BLaER1 (cell line): ENCODE results near the gene MUS81.

ENCODE experiments used
- H3K27ac ChIP-seq: shearing (Covaris generic); formaldehyde crosslinking; 2 replicates; pipeline ENCODE4 v1.8.1; 2022
- H3K27me3 ChIP-seq: shearing (Covaris generic); formaldehyde crosslinking; 2 replicates; pipeline ENCODE4 v1.8.1; 2022
- H3K36me3 ChIP-seq: shearing (Covaris generic); formaldehyde crosslinking; 2 replicates; pipeline ENCODE4 v1.8.1; 2022
- H3K4me1 ChIP-seq: shearing (Covaris generic); formaldehyde crosslinking; 2 replicates; pipeline ENCODE4 v1.8.1; 2022
- H3K4me2 ChIP-seq: shearing (Covaris generic); formaldehyde crosslinking; 2 replicates; pipeline ENCODE4 v1.8.1; 2022
- H3K4me3 ChIP-seq: shearing (Covaris generic); formaldehyde crosslinking; 2 replicates; pipeline ENCODE4 v1.8.1; 2022
- H3K9ac ChIP-seq: shearing (Covaris generic); formaldehyde crosslinking; 2 replicates; pipeline ENCODE4 v1.8.1; 2022
- H3K9me3 ChIP-seq: shearing (Covaris generic); formaldehyde crosslinking; 2 replicates; pipeline ENCODE4 v1.8.1; 2022
- H4K20me1 ChIP-seq: shearing (Covaris generic); formaldehyde crosslinking; 2 replicates; pipeline ENCODE4 v1.8.1; 2022
- Cebpa-rat ChIP-seq: shearing (Covaris generic); IDR thresholded peaks from 2 replicates; pipeline ENCODE4 v1.8.1; 2022

Gene MUS81

DNA sequence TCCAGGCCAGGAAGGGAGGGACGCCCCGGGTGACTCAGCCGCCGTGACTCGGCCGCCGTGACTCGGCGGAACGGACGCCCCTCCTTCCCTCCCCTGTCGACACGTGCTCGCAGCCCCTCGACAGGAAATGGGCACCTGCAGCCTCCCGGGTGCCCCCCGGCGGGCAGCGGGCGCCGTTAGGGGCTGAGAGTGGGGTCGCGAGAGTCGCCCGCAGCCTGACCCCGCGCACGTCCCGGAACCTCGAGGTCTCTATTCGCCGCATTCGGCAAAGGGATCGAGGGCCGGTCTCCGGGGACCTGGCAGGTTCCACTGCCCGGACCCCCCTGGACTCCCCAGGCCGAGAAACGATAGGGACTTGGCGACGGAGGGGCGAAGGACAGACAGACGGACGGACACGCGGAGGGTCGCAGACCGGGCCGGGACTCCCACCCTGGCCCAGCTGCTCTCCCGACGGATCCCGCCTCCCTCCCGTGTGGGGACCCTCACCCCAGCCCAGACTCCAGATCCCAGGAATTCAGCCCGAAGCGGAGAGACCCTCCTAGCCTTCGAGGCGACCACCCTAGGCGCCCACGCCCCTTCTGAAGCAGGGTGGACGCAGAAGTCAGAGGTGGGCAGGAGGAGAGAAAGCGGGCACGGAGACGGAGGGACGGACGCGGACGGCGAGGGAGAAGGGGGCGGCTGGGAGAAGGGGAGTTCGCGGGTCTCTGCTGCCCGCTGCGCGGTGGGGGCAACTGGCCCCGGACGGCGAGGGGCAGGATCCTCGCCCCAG is 39.3 kb downstream of the MUS81 start:
- peaks cover 48% of the 10 kb centered on the region for H3K4me1 ChIP-seq
- peak overlapping the region; percentile 95 for H3K4me2 ChIP-seq
- no peaks in the 10 kb centered on the region for H4K20me1 ChIP-seq
- peak overlapping the region; percentile 63 for H3K27ac ChIP-seq
- H3K36me3 ChIP-seq, result no peaks in the 10 kb centered on the region
- H3K9me3 ChIP-seq, result no peaks in the 10 kb centered on the region
- H3K4me3 ChIP-seq, result peak overlapping the region; percentile 73
- H3K9ac ChIP-seq, result peak overlapping the region; percentile 78
- TF ChIP-seq Cebpa-rat, result no peak
- H3K27me3 ChIP-seq, result peaks cover 61% of the 10 kb centered on the region

DNA sequence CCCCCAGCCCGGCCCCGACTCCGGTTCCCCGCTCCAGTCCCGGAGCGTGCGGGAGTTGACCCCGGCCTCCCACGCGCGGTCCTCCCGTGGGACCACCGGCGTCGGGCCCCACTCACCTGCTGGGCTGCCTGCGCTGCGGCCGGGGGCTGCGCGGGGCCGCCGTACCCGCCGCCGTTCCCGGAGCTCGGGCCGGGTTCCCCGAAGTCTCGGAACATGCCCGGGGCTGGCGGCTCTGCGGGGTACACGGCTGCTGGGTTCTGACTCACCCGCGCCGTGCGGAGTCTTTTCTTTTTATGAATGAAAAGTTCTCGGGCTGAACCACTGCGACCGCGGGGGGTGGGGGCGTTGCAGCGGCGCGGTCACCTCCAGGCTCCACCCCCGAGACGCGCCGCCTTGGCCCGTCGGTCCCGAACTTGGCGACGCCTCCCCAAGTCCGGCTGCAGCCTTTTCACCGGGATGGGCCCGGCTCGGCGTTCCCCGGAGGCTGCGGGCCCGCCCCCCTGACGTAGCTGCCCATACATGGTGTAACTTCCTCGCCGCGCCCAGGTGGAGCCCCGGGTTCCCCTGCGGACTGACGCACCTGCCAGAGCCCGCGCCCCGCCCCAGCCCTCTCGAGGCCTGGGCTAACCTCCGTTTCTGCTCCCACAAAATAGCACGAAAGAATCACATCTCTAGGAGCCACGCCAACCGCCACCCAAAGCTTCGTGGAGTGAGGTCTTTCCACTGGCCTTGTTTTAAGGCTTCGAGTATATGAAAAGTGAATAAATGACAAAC is 40.1 kb downstream of the MUS81 start, which contains the start of gene FOSL1:
Gene FOSL1 (minus strand): TSS at position 264 of the 774 bp plus-strand sequence. CDS start 49 bp downstream, at position 215.
- peak within 1 kb of the TSS; percentile 95 for H3K4me2 ChIP-seq
- H3K4me3 ChIP-seq, result peak within 1 kb of the TSS; percentile 73
- TF ChIP-seq Cebpa-rat, result no peak
- H3K9ac ChIP-seq, result peak within 1 kb of the TSS; percentile 78
- peaks cover 42% of the 10 kb centered on the region for H3K4me1 ChIP-seq
- peak within 1 kb of the TSS; percentile 63 for H3K27ac ChIP-seq
- H3K9me3 ChIP-seq, result no peaks in the 10 kb centered on the region
- H4K20me1 ChIP-seq, result no peaks in the 10 kb centered on the region
- peaks cover 61% of the 10 kb centered on the region for H3K27me3 ChIP-seq
- no peaks in the 10 kb centered on the region for H3K36me3 ChIP-seq

DNA sequence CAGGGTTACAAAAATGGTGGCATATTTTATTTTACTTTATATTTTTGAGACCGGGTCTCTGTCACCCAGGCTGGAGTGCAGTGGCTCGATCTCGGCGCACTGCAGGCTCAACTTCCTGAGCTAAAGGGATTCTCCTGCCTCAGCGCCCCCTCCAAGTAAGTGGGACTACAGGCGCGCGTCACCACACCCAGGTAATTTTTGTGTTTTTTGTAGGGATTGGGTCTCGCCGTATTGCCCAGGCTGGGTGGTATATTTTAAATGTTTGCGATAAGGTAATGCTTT is 40.6 kb downstream of the MUS81 start:
- no peaks in the 10 kb centered on the region for H3K9me3 ChIP-seq
- no peak overlapping the region for H3K27ac ChIP-seq
- H3K4me1 ChIP-seq, result peaks cover 42% of the 10 kb centered on the region
- no peaks in the 10 kb centered on the region for H3K36me3 ChIP-seq
- H3K27me3 ChIP-seq, result peaks cover 61% of the 10 kb centered on the region
- H3K9ac ChIP-seq, result no peak overlapping the region
- H3K4me2 ChIP-seq, result peak overlapping the region; percentile 95
- H4K20me1 ChIP-seq, result no peaks in the 10 kb centered on the region
- H3K4me3 ChIP-seq, result peak overlapping the region; percentile 73; the same call in 1 of the 2 replicates
- TF ChIP-seq Cebpa-rat, result no peak

DNA sequence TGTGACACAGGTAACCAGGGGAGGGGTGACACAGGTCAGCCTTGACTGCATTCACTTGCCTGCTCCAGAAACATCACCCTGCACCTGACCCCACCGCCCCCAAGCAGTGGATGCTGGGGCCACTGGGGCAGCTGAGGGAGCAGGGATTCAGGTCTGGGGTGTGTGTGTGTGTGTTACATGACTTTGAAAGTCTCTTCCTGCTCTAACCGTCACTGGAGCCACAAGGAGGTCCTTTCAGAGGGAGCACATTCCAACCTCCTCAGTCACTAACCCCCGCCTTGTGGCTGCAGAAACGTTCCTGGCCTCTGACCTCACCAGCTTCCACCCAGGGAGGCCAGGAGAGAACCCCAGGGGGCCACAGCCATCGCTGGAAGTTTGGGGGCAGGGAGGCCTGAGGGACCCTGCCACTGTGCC is 42.8 kb downstream of the MUS81 start:
- no peaks in the 10 kb centered on the region for H3K36me3 ChIP-seq
- H4K20me1 ChIP-seq, result no peaks in the 10 kb centered on the region
- H3K4me3 ChIP-seq, result no peak overlapping the region
- H3K4me2 ChIP-seq, result peak overlapping the region; percentile 72
- H3K4me1 ChIP-seq, result peaks cover 42% of the 10 kb centered on the region
- no peaks in the 10 kb centered on the region for H3K9me3 ChIP-seq
- 0 out of 2 replicates have a peak overlapping the region, but pooled peaks have one; percentile 5 for H3K9ac ChIP-seq
- peaks cover 42% of the 10 kb centered on the region for H3K27me3 ChIP-seq
- no peak for TF ChIP-seq Cebpa-rat
- peak overlapping the region; percentile 43; the same call in 1 of the 2 replicates for H3K27ac ChIP-seq

DNA sequence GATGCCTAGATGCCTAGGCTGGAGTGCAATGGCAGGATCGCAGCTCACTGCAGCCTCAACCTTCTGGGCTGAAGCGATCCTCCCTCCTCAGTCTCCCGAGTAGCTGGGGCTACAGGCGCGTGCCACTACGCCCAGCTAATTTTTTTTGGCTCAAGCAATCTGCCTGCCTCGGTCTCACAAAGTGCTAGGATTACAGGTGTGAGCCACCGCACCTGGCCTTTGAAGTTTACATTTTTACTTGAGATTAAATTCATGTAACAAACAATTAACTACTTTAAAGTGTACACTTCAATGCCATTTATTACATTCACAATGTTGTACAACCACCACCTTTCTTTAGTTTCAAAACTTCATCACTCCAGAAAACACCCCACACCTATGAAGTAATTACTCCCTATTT is 43.5 kb downstream of the MUS81 start:
- Histone ChIP-seq H3K27ac (no peak overlapping the region), H3K4me2 (peak overlapping the region; percentile 72; the same call in 1 of the 2 replicates), H3K4me1 (peaks cover 39% of the 10 kb centered on the region)

DNA sequence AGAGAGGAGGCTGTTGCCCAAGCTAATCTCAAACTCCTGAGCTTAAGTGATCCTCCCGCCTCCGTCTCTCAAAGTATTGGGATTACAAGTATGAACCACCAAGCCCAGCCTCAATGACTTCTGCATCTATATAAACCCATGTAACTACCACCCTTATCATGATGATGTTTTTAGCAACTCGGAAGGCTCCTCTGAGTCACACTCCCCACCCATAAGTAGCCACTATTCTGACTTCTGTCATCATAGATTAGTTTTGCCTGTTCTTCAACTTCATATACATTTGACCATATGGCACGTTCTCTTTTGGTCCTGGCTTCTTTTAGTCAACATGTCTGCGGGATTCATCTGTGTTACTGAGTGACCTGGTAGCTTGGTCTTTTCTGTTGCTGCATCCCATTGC is 46.4 kb downstream of the MUS81 start:
- peaks cover 33% of the 10 kb centered on the region for H3K4me1 ChIP-seq
- peaks cover 7% of the 10 kb centered on the region for H3K27me3 ChIP-seq
- H3K4me2 ChIP-seq, result no peak overlapping the region
- TF ChIP-seq Cebpa-rat, result no peak
- H3K9me3 ChIP-seq, result no peaks in the 10 kb centered on the region
- no peaks in the 10 kb centered on the region for H4K20me1 ChIP-seq
- H3K9ac ChIP-seq, result no peak overlapping the region
- H3K36me3 ChIP-seq, result no peaks in the 10 kb centered on the region
- H3K27ac ChIP-seq, result no peak overlapping the region
- no peak overlapping the region for H3K4me3 ChIP-seq

More for the DNA sequence above, 43.5 kb downstream of the MUS81 start:
- no peak for TF ChIP-seq Cebpa-rat
- no peaks in the 10 kb centered on the region for H3K36me3 ChIP-seq
- H3K4me3 ChIP-seq, result no peak overlapping the region
- H3K9me3 ChIP-seq, result no peaks in the 10 kb centered on the region
- no peak overlapping the region for H3K9ac ChIP-seq
- no peaks in the 10 kb centered on the region for H4K20me1 ChIP-seq
- H3K27me3 ChIP-seq, result peaks cover 36% of the 10 kb centered on the region

DNA sequence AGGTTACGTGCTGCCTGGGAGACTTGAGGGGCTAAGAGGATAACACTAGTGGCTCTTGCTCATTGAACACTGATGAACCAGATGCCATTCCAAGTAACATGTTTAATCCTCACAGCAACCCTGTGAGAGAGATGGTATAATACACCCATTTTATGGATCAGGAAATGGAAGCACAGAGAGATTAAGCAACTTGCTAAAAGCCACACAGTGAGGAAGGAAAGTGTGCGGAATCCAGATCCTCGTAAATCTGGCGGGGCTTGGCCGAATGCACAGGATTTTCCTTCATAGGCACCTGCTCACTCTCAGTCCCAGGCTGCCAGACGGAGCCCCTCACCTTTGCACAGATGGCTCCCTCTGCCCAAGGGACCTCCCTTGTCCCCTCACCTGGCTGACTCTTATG is 47.6 kb downstream of the MUS81 start:
- Histone ChIP-seq H4K20me1 (no peaks in the 10 kb centered on the region), H3K4me2 (no peak overlapping the region), H3K9me3 (no peaks in the 10 kb centered on the region), H3K9ac (no peak overlapping the region), H3K4me1 (peaks cover 40% of the 10 kb centered on the region), H3K27ac (no peak overlapping the region), H3K4me3 (no peak overlapping the region), H3K27me3 (no peaks in the 10 kb centered on the region), H3K36me3 (no peaks in the 10 kb centered on the region)
- no peak for TF ChIP-seq Cebpa-rat

DNA sequence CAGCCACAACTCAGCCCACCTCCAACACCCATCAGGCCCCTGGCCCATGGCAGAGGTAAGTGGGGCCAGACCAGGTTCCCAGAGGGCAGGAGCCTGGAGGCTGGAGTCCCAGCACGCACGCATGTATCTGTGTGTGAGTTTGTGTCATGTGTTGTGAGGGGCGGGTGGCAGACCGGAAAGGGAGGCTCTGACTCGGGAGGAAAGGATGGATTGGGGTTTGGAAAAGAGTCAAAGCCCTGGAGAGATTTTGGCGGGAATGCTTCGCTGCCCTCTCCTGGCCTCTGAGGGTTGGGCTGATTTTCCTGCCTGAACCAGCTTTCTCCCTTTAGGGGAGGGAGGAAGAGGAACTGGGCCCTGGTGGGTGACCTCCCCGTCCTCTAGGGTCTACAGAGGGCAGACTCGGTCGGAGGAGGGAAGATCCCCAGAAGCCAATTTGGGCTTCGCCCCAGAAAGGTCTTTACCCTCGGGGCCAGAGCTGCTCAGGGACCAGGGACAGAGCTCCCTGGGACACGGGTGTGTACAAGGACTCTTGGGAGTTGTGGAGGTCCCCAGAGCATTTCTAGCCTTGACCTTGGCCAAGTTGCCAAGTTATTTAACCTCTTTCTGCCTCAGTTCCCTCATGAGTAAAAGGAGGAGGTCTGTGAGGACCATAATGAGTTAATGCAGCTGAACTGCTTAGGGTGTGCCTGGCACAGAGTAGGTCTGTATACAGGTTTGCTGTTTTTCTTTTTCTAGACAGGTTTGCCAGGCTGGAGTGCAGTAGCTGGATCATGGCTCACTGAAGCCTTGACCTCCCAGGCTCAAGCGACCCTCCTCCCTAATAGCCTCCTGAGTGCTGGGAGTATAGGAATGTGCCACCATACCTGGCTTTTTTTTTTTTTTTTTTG is 51.7 kb downstream of the MUS81 start:
- Histone ChIP-seq H3K36me3 (no peaks in the 10 kb centered on the region), H3K27me3 (no peaks in the 10 kb centered on the region), H4K20me1 (peaks cover 20% of the 10 kb centered on the region; the same call in 1 of the 2 replicates), H3K9me3 (no peaks in the 10 kb centered on the region), H3K4me1 (peaks cover 62% of the 10 kb centered on the region), H3K4me3 (no peak overlapping the region), H3K4me2 (peak overlapping the region; percentile 66), H3K27ac (0 out of 2 replicates have a peak overlapping the region, but pooled peaks have one; percentile 27), H3K9ac (no peak overlapping the region)
- no peak for TF ChIP-seq Cebpa-rat

DNA sequence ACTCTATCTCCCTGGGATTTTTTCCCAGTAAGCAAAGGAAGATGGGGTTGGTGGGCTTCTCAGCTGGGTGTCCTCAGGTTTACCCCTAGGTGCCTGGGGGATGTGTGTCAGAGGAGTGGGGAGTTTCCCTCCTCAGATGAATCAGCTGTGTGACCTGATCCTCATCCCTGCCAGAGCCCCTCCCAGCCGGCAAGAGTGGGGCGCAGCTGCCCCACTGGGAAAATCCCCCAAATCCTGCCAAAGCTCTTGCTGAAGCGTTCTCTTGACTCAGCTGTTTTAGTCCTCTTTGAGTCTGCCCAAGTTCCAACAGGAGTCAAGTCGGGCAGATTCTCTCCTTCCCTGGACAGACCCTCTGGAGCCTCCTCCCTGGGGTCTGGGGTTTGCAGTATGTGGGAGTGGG is 52.6 kb downstream of the MUS81 start:
- Histone ChIP-seq H3K4me2 (no peak overlapping the region), H3K9ac (no peak overlapping the region), H3K4me3 (no peak overlapping the region), H3K4me1 (peaks cover 71% of the 10 kb centered on the region), H3K27ac (no peak overlapping the region), H4K20me1 (peaks cover 29% of the 10 kb centered on the region; the same call in 1 of the 2 replicates), H3K36me3 (peaks cover 6% of the 10 kb centered on the region; the same call in 1 of the 2 replicates), H3K9me3 (no peaks in the 10 kb centered on the region), H3K27me3 (no peaks in the 10 kb centered on the region)
- no peak for TF ChIP-seq Cebpa-rat
